PFSK-1 (cell line): Measurements from ENCODE around the gene TENM3.

Experiments
- FOXP2 ChIP-seq: optimal IDR thresholded peaks from 2 replicates; pipeline ENCODE3; 2011; ENCODE audit warnings: borderline replicate concordance, control low read depth, inconsistent platforms; ENCODE audit not compliant: insufficient read depth; ENCODE audit errors: extremely low read length, extremely low read depth
- POLR2AphosphoS5 ChIP-seq: IDR thresholded peaks from 2 replicates; pipeline ENCODE4 v1.6.1; 2012; ENCODE audit warnings: low read depth, mild to moderate bottlenecking, control low read depth, low read length, moderate library complexity
- REST ChIP-seq, 2 experiments: IDR thresholded peaks; 2 replicates each; pipeline versions ENCODE4 v1.6.1 to v1.8.0; 2011 to 2012; ENCODE audit warnings: low read depth in 2 of 2, low read length in 2 of 2, control low read depth in 1 of 2, inconsistent platforms in 1 of 2, mild to moderate bottlenecking in 1 of 2, moderate library complexity in 1 of 2; ENCODE audit not compliant: insufficient read depth in 1 of 2
- SIN3A ChIP-seq: IDR thresholded peaks from 2 replicates; pipeline ENCODE4 v1.6.1; 2012; ENCODE audit warnings: mild to moderate bottlenecking, low read length, moderate library complexity, borderline replicate concordance; ENCODE audit not compliant: insufficient read depth
- TAF1 ChIP-seq: IDR thresholded peaks from 2 replicates; pipeline ENCODE4 v1.6.1; 2012; ENCODE audit warnings: low read length, control low read depth, borderline replicate concordance; ENCODE audit not compliant: insufficient read depth

Gene TENM3

DNA sequence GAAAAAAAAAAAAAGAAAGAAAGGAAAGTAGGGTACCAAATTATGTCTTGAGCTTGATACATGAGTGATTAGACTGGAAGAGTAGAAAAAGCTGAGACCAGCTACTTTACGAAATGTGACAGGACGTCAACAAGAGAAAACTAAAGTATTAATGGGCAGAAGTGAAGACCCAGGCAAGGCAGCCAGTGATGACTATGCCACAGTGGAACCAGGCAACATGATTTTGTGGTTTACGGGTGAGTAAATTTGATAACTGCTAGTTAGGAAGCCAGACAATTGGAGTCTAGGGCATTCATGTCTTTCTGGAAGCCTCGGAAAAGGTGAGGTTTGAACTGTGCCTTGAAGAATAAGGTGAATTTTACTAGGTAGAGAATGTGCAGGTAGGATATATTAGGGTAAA, 326.4 kb downstream of the TENM3 start:
- TF ChIP-seq REST (IDR thresholded peaks at IDR 0.05; ENCODE audit: insufficient read depth in 1 of 2, low read depth in 2 of 2, low read length in 2 of 2) = no peak
- TF ChIP-seq TAF1 = no peak
- no peak for TF ChIP-seq FOXP2
- TF ChIP-seq POLR2AphosphoS5 = no peak
- no peak for TF ChIP-seq SIN3A

DNA sequence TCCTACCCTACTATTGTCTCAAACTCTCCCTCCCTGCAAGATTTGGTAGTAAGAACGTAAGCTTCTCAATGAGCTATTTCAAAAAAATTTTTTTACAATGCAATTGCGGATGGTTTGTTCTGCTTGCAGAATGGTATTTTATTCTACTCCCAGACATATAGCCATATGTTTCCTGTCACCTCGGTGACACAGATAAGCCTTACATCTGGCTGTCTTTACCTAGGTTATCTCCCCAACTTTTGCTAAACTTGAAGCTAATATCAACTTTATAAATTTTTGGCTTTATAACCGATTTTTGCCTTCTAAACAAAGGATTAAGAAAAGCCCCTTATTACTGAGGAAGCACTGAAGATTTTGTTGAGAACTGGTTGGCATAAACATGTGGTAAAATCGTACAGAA, 331.5 kb downstream of the TENM3 start:
- TF ChIP-seq SIN3A (no peak), REST (IDR thresholded peaks at IDR 0.05; ENCODE audit: insufficient read depth in 1 of 2, low read depth in 2 of 2, low read length in 2 of 2) (no peak), POLR2AphosphoS5 (no peak), TAF1 (no peak), FOXP2 (no peak)

- no peak for TF ChIP-seq SIN3A
- TF ChIP-seq POLR2AphosphoS5 = no peak
- TF ChIP-seq REST (IDR thresholded peaks at IDR 0.05; ENCODE audit: insufficient read depth in 1 of 2, low read depth in 2 of 2, low read length in 2 of 2) = no peak
- no peak for TF ChIP-seq FOXP2
- no peak for TF ChIP-seq TAF1
Measured at GRCh38 chr4:182575225-182575624, 332.0 kb downstream of the TENM3 start.

GRCh38 chr4:182576601-182577289, 333.5 kb downstream of the TENM3 start:
- TF ChIP-seq FOXP2 = no peak
- no peak for TF ChIP-seq TAF1
- no peak for TF ChIP-seq POLR2AphosphoS5
- no peak for TF ChIP-seq SIN3A
- TF ChIP-seq REST (IDR thresholded peaks at IDR 0.05; ENCODE audit: insufficient read depth in 1 of 2, low read depth in 2 of 2, low read length in 2 of 2) = no peak
